ENCODE measurements around the gene TUSC2. TPM values are rescaled to one million over a fixed set of nuclear protein-coding genes. Genes with fewer than 3 reads are reported as not detected.

The TUSC2 gene
- total RNA-seq, 2 donors from 2014 or later, result 10.7 to 20.1 TPM

- H3K27ac Mint-ChIP-seq, result no peak overlapping the region
- ATAC-seq, result no peak
Observed at GRCh38 chr3:50342813-50343633, 15.0 kb upstream of the TUSC2 start.

GRCh38 chr3:50341996-50342650 lies 14.1 kb upstream of the TUSC2 start:
- Mint-ChIP-seq H3K27ac (no peak overlapping the region), H3K9me3 (no peaks in the 10 kb centered on the region), H3K36me3 (peaks cover 25% of the 10 kb centered on the region in 2 donors)
- ATAC-seq (no peak), DNase-seq (ENCODE audit: low spot score in 2 of 2) (no peak)

More at GRCh38 chr3:50342813-50343633, 15.0 kb upstream of the TUSC2 start:
- peaks cover 21% of the 10 kb centered on the region in 2 donors for H3K36me3 Mint-ChIP-seq
- DNase-seq (ENCODE audit: low spot score in 2 of 2), result no peak
- H3K9me3 Mint-ChIP-seq, result no peaks in the 10 kb centered on the region

- ATAC-seq, result no peak
- no peak for DNase-seq (ENCODE audit: low spot score in 2 of 2)
- Mint-ChIP-seq H3K9me3 (no peaks in the 10 kb centered on the region), H3K36me3 (peaks cover 31% of the 10 kb centered on the region in 2 donors), H3K27ac (no peak overlapping the region)
Observed at GRCh38 chr3:50341537-50341936, 13.5 kb upstream of the TUSC2 start.

- peaks cover 38 to 39% of the 10 kb centered on the region in 2 donors for H3K36me3 Mint-ChIP-seq
- peak; percentile 77 to 79 for DNase-seq (ENCODE audit: low spot score in 2 of 2)
- H3K27ac Mint-ChIP-seq, result peak within 1 kb of the TSS; percentile 88 to 94
- ATAC-seq, result peak; percentile 25 to 46
- no peaks in the 10 kb centered on the region for H3K9me3 Mint-ChIP-seq
Observed at GRCh38 chr3:50340448-50341329, 12.7 kb upstream of the TUSC2 start, which contains the start of gene RASSF1. Gene RASSF1 (minus strand): TSS chr3:50340836. CDS start chr3:50340805, 31 bp downstream.

GRCh38 chr3:50340147-50340447 lies 12.1 kb upstream of the TUSC2 start:
- H3K9me3 Mint-ChIP-seq, result no peaks in the 10 kb centered on the region
- no peak for DNase-seq (ENCODE audit: low spot score in 2 of 2)
- H3K27ac Mint-ChIP-seq, result peak overlapping the region; percentile 88 to 94
- no peak for ATAC-seq
- H3K36me3 Mint-ChIP-seq, result peaks cover 40 to 43% of the 10 kb centered on the region in 2 donors

GRCh38 chr3:50339485-50340146 lies 11.6 kb upstream of the TUSC2 start:
- Mint-ChIP-seq H3K9me3 (no peaks in the 10 kb centered on the region), H3K36me3 (peaks cover 40 to 44% of the 10 kb centered on the region in 2 donors), H3K27ac (peak overlapping the region; percentile 88 to 94)
- ATAC-seq, result no peak
- no peak for DNase-seq (ENCODE audit: low spot score in 2 of 2)

GRCh38 chr3:50338965-50339364 lies 10.9 kb upstream of the TUSC2 start:
- H3K36me3 Mint-ChIP-seq, result peaks cover 40 to 49% of the 10 kb centered on the region in 2 donors

GRCh38 chr3:50337175-50337861 lies 9.3 kb upstream of the TUSC2 start:
- Mint-ChIP-seq H3K36me3 (peaks cover 40 to 51% of the 10 kb centered on the region in 2 donors), H3K9me3 (no peaks in the 10 kb centered on the region), H3K27ac (peak overlapping the region; percentile 88 to 96)
- DNase-seq (ENCODE audit: low spot score in 2 of 2) (peak; percentile 95 to 99), ATAC-seq (peak; percentile 81 to 87)

More at GRCh38 chr3:50338965-50339364, 10.9 kb upstream of the TUSC2 start:
- DNase-seq (ENCODE audit: low spot score in 2 of 2), result no peak
- no peak for ATAC-seq
- H3K9me3 Mint-ChIP-seq, result no peaks in the 10 kb centered on the region
- H3K27ac Mint-ChIP-seq, result peak overlapping the region; percentile 88 to 94

GRCh38 chr3:50336452-50337174 lies 8.6 kb upstream of the TUSC2 start:
- DNase-seq (ENCODE audit: low spot score in 2 of 2) (no peak), ATAC-seq (peak; percentile 39 to 42)
- Mint-ChIP-seq H3K36me3 (peaks cover 44 to 51% of the 10 kb centered on the region in 2 donors), H3K27ac (peak overlapping the region; percentile 88 to 99), H3K9me3 (no peaks in the 10 kb centered on the region)

- peak overlapping the region; percentile 88 to 93 for H3K27ac Mint-ChIP-seq
- ATAC-seq (no peak), DNase-seq (ENCODE audit: low spot score in 2 of 2) (no peak)
- H3K9me3 Mint-ChIP-seq, result no peaks in the 10 kb centered on the region
- peaks cover 49 to 50% of the 10 kb centered on the region in 2 donors for H3K36me3 Mint-ChIP-seq
Observed at GRCh38 chr3:50334339-50335075, 6.5 kb upstream of the TUSC2 start.

- Mint-ChIP-seq H3K9me3 (no peaks in the 10 kb centered on the region), H3K36me3 (peaks cover 43% of the 10 kb centered on the region in 2 donors), H3K27ac (peak overlapping the region; percentile 81 to 93)
- no peak for ATAC-seq
- DNase-seq (ENCODE audit: low spot score in 2 of 2), result no peak
Observed at GRCh38 chr3:50333744-50334328, 5.8 kb upstream of the TUSC2 start.

GRCh38 chr3:50331364-50331907 lies 3.4 kb upstream of the TUSC2 start:
- DNase-seq (ENCODE audit: low spot score in 2 of 2), result no peak
- Mint-ChIP-seq H3K9me3 (no peaks in the 10 kb centered on the region), H3K27ac (no peak overlapping the region), H3K36me3 (peaks cover 23 to 26% of the 10 kb centered on the region in 2 donors)
- no peak for ATAC-seq

- DNase-seq (ENCODE audit: low spot score in 2 of 2) (no peak), ATAC-seq (no peak)
- Mint-ChIP-seq H3K9me3 (no peaks in the 10 kb centered on the region), H3K27ac (peak overlapping the region; percentile 63 to 68), H3K36me3 (peaks cover 15 to 18% of the 10 kb centered on the region in 2 donors)
Observed at GRCh38 chr3:50330330-50330729, 2.3 kb upstream of the TUSC2 start.

- H3K36me3 Mint-ChIP-seq, result peaks cover 4 to 16% of the 10 kb centered on the region in 2 donors
- DNase-seq (ENCODE audit: low spot score in 2 of 2) (no peak), ATAC-seq (no peak)
- H3K9me3 Mint-ChIP-seq, result no peaks in the 10 kb centered on the region
- peak overlapping the region; percentile 77 to 89 for H3K27ac Mint-ChIP-seq
Observed at GRCh38 chr3:50327129-50327528, 894 bp downstream of the TUSC2 start.
